GM20000 (cell line): Measurements from ENCODE around the gene CFAP52.

Source experiments
- DNase-seq: peaks from one replicate; pipeline ENCODE4 v3.0.0; 2012; ENCODE audit warnings: low spot score
- TF ChIP-seq, protein P1 (sequence below): IDR thresholded peaks from 2 replicates; pipeline ENCODE4 v1.5.1; 2012; ENCODE audit warnings: mild to moderate bottlenecking, control low read depth; ENCODE audit errors: extremely low read depth, missing control alignments

Gene CFAP52

DNA sequence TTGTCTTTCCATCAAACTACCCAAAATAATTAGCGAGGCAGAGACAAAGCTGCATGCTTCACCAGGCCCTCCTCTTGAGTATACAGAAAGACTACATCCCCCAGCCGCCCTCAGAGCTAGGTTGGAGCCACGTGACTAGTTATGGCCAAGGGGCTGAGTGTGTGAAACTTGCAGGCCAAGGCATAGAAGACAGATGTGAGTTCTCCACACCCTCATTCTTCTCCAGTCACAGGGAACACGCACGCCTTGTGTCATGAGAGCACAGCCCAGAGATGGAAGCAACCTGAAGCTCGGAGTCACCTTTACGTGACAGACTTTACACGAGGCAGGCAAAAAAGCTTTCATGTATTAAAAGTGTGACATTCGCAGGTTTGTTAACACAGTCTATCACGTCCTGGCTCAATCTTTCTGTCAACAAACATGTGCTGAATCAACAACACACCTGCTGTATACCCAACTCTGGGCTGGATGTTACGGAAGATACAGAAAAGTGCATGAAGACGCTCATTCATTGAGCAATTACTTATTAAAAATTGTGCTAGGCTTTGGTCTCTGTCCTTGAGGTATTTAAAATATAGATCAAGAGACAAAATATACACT lies 39.2 kb upstream of the CFAP52 start:
- no peak for DNase-seq
- TF ChIP-seq, protein P1, sequence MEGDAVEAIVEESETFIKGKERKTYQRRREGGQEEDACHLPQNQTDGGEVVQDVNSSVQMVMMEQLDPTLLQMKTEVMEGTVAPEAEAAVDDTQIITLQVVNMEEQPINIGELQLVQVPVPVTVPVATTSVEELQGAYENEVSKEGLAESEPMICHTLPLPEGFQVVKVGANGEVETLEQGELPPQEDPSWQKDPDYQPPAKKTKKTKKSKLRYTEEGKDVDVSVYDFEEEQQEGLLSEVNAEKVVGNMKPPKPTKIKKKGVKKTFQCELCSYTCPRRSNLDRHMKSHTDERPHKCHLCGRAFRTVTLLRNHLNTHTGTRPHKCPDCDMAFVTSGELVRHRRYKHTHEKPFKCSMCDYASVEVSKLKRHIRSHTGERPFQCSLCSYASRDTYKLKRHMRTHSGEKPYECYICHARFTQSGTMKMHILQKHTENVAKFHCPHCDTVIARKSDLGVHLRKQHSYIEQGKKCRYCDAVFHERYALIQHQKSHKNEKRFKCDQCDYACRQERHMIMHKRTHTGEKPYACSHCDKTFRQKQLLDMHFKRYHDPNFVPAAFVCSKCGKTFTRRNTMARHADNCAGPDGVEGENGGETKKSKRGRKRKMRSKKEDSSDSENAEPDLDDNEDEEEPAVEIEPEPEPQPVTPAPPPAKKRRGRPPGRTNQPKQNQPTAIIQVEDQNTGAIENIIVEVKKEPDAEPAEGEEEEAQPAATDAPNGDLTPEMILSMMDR: no peak

DNA sequence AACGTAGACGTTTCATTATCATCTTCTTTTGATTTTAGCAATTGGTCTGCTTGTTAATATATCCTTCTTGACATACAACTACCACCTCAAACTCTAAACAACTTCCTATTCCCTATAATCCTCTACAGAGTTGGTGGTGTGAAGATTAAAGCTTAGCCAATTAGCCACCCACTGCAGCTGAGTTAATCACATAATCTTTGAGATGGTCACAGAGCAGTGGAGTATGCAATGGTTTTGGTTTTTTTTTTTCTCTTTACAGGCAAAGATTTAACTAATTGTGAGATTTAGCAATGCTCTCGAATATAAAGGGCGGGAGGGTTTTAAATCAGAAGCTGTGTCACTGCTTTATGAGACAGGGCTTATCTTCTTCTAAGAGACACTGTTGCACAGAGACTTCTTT lies 37.8 kb upstream of the CFAP52 start:
- TF ChIP-seq, protein P1: no peak
- no peak for DNase-seq

DNA sequence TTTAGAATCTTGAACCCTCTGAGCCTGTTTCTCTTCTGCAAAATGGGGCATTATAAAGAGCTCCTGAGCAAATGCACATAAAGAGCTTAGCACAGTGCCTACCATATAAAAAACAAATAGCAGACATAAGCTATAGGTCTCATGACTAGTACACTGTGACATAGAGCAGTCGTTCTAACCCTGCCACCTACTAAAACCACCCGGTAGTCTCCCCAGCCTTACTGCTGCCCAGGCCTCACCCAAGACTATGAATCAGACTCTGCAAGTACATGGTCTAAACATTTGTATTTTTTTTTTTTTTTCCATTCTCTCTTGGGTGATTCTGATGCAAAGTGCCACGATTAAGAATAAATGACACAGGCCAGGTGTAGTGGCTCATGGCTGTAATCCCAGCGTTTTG lies 34.7 kb upstream of the CFAP52 start:
- DNase-seq: no peak
- TF ChIP-seq, protein P1: no peak

DNA sequence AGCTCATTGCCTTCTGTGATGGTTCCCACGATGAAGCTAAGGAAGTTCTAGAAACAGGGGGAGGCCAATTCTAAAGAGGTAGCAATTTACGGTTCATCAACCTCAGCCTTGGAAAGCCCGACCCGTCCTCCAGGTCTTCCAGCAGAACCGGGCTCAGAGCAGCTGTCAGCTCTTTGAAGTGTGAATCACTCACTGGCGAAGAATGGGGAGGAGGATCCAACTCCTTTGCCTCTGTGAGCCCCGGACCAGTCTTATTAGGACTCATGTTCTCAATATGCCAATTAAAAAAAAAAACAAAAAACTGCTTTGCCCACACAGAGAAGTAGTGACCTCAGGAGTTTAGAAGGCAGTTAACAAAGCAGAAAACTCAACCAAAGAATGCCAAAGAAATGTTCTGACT lies 32.2 kb upstream of the CFAP52 start:
- DNase-seq: no peak
- TF ChIP-seq, protein P1: no peak

DNA sequence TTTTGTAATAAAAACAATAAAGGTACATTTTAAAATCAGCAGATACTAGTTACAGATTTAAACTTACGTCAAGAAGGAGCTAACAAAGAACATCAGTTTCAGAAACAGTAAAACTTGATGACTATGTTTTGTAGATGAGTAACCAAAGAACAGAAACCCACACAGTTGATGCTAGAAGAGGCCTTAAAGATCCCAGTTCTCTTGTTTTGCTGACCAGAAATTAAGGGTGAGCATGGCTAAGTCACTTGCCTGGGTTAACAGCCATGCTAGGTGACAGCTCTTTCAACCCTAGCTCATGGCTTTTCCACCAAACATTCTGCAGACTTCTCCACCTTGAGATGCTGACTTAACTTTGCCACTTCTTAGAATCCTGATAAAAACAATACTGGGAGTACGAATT lies 27.2 kb upstream of the CFAP52 start:
- DNase-seq: no peak
- TF ChIP-seq, protein P1: no peak

DNA sequence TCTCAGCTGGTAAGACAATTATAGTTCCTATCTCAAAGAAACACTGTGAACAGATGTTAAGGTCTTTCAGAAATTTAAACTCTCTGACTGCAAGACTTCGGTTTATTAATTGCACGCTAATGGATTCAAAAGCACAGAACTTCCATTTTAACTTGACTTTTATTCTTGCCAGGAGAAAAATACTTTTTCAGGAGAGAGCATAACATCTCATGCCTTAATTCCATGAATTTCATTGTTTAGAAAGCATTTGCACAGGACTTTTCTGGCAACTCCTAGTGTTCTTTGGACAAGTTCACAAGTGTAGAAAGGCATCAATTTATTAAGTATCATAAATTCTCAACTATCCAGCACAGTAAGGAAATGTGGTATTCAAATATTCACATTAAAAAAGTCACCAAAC lies 23.3 kb upstream of the CFAP52 start:
- no peak for DNase-seq
- TF ChIP-seq, protein P1: no peak

DNA sequence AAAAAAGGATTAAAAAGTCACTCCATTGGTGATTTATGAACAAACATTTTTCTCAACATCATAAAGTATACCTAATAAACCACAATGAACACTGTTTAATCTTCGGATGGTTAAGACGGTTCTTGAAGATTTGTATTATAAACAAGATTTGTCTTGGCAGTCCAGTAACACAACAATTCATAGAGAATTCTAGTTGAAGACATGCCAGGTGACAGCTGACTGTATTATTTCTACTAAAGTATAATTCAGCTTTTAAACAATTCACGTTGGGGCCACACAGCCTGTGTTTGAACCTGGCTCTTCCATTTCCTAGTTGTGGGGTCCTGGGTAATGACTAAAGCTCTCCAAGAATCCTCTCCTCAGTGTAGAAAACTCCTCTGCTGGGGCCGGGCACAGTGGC lies 22.8 kb upstream of the CFAP52 start:
- TF ChIP-seq, protein P1: no peak
- DNase-seq: no peak

DNA sequence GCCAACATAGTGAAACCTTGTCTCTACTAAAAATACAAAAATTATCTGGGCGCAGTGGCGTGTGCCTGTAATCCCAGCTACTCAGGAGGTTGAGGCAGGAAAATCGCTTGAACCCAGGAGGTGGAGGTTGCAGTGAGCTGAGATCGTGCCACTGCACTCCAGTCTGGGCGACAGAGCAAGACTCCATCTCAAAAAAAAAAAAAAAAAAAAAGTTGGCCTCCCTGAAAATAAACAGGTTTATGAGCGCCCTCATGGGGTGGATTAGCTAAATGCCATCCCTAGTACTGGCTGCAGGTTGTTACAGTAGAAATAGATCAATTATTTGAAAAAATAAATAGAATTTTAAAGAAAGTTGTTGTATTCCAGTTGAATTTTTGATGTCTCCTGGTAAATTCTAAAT lies 21.7 kb upstream of the CFAP52 start:
- DNase-seq: peak; percentile 51
- TF ChIP-seq, protein P1: peak; percentile 26
